ENCODE data around the gene ATXN10.
A peak's percentile ranks its signal among the peaks of the same experiment; 100 is the strongest.

ATXN10 gene

DNA sequence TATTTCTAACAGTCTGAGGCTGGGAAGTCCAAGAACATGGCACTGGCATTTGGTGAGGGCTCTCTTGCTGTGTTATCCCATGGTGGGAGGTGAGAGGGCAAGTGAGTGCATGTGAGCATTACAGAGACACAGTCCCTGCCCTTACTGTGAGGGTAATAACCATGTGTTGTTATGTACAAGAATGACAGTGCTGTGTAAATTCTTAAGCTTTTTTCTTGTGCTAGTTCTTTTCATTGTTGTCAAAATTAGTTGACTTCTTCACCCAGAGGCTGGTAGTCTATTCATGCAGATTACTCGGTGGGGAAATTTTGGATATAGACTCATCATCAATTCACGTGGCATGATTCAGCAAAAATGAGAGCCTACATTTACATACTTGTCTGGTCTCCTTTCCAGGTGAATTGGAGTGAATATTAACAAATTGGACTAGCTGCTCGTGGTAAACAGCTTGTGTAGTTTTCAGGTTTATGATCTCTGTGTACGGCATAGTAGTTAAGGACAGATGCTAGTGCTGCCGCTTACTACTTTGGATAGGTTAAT is 49.3 kb downstream of the ATXN10 start:
- Histone ChIP-seq H3K79me2 (ENCODE audit: low read length) (peaks cover 26% of the 10 kb centered on the region), H3K9ac (ENCODE audit: low read length) (no peak overlapping the region)

DNA sequence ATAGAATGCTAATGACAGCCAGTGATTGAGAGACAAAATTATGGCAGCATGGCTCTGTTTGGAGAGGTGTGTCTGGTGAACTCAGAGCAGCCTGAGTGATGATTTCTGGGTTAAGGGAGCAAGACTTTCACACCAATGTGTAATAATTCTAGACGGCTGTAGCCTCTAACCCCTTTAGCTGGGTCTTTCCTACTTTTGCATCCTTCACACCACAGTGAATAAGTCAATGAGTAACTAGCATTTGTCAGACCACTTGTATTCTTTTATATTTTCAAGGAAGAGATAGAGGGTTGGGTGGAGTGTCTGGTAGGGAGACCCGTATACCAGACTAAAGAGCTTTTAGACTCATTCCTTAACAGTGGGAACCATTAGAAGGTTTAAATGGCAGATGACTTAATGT is 50.4 kb downstream of the ATXN10 start:
- Histone ChIP-seq H3K4me2 (ENCODE audit: low read length) (no peak overlapping the region), H3K4me1 (ENCODE audit: low read length) (peaks cover 20% of the 10 kb centered on the region), H3K36me3 (replicated peaks; ENCODE audit: low read depth, low read length) (peaks cover 24% of the 10 kb centered on the region), H3K27me3 (ENCODE audit: low read depth, low read length) (no peaks in the 10 kb centered on the region), H3K79me2 (ENCODE audit: low read length) (peaks cover 36% of the 10 kb centered on the region), H3K4me3 (ENCODE audit: low read length) (no peak overlapping the region), H2AFZ (ENCODE audit: low read depth, low read length) (no peak overlapping the region), H3K9me3 (ENCODE audit: insufficient read depth, low read length) (no peaks in the 10 kb centered on the region), H3K27ac (ENCODE audit: low read length) (no peak overlapping the region), H3K9ac (ENCODE audit: low read length) (no peak overlapping the region), H4K20me1 (ENCODE audit: insufficient read depth, low read length) (peaks cover 6% of the 10 kb centered on the region; the same call in 1 of the 2 replicates)
- TF ChIP-seq, protein P1, sequence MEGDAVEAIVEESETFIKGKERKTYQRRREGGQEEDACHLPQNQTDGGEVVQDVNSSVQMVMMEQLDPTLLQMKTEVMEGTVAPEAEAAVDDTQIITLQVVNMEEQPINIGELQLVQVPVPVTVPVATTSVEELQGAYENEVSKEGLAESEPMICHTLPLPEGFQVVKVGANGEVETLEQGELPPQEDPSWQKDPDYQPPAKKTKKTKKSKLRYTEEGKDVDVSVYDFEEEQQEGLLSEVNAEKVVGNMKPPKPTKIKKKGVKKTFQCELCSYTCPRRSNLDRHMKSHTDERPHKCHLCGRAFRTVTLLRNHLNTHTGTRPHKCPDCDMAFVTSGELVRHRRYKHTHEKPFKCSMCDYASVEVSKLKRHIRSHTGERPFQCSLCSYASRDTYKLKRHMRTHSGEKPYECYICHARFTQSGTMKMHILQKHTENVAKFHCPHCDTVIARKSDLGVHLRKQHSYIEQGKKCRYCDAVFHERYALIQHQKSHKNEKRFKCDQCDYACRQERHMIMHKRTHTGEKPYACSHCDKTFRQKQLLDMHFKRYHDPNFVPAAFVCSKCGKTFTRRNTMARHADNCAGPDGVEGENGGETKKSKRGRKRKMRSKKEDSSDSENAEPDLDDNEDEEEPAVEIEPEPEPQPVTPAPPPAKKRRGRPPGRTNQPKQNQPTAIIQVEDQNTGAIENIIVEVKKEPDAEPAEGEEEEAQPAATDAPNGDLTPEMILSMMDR (IDR thresholded peaks at IDR 0.05; ENCODE audit: low read depth, low read length), result no peak
- TF ChIP-seq EZH2phosphoT487 (IDR thresholded peaks at IDR 0.05; ENCODE audit: low read depth), result no peak

More for the DNA sequence above, 49.3 kb downstream of the ATXN10 start:
- Histone ChIP-seq H4K20me1 (ENCODE audit: insufficient read depth, low read length) (peaks cover 6% of the 10 kb centered on the region; the same call in 1 of the 2 replicates), H3K36me3 (replicated peaks; ENCODE audit: low read depth, low read length) (peaks cover 24% of the 10 kb centered on the region), H3K4me1 (ENCODE audit: low read length) (peaks cover 20% of the 10 kb centered on the region), H3K4me2 (ENCODE audit: low read length) (peak overlapping the region; percentile 4; the same call in 1 of the 2 replicates), H3K27ac (ENCODE audit: low read length) (no peak overlapping the region), H2AFZ (ENCODE audit: low read depth, low read length) (no peak overlapping the region), H3K4me3 (ENCODE audit: low read length) (no peak overlapping the region), H3K9me3 (ENCODE audit: insufficient read depth, low read length) (no peaks in the 10 kb centered on the region), H3K27me3 (ENCODE audit: low read depth, low read length) (no peaks in the 10 kb centered on the region)
- TF ChIP-seq, protein P1 (IDR thresholded peaks at IDR 0.05; ENCODE audit: low read depth, low read length), result no peak

DNA sequence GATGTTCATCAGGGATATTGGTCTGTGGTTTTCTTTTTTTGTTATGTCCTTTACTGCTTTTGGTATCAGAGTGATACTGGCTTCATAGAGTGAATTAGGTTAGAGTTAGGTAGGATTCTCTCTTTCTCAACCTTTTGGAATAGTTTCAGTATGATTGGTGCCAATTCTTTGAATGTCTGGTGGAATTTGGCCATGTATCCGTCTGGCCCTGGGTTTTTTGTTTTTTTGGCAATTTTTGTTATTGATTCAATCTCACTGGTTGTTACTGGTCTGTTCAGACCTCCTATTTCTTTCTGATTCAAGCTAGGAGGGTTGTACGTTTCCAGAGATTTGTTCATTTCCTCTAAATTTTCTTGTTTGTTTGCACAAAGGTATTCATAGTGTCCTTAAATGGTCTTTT is 54.4 kb downstream of the ATXN10 start:
- H3K27ac ChIP-seq (ENCODE audit: low read length), result no peak overlapping the region
- H3K79me2 ChIP-seq (ENCODE audit: low read length), result peaks cover 44% of the 10 kb centered on the region
- no peak overlapping the region for H2AFZ ChIP-seq (ENCODE audit: low read depth, low read length)
- peaks cover 12% of the 10 kb centered on the region for H3K4me1 ChIP-seq (ENCODE audit: low read length)
- no peak overlapping the region for H3K4me2 ChIP-seq (ENCODE audit: low read length)
- no peaks in the 10 kb centered on the region for H3K27me3 ChIP-seq (ENCODE audit: low read depth, low read length)
- peaks cover 6% of the 10 kb centered on the region; the same call in 1 of the 2 replicates for H4K20me1 ChIP-seq (ENCODE audit: insufficient read depth, low read length)
- peaks cover 9% of the 10 kb centered on the region for H3K36me3 ChIP-seq (replicated peaks; ENCODE audit: low read depth, low read length)
- H3K9me3 ChIP-seq (ENCODE audit: insufficient read depth, low read length), result no peaks in the 10 kb centered on the region
- H3K4me3 ChIP-seq (ENCODE audit: low read length), result no peak overlapping the region
- no peak overlapping the region for H3K9ac ChIP-seq (ENCODE audit: low read length)
- TF ChIP-seq, protein P1 (IDR thresholded peaks at IDR 0.05; ENCODE audit: low read depth, low read length), result no peak
- TF ChIP-seq EZH2phosphoT487 (IDR thresholded peaks at IDR 0.05; ENCODE audit: low read depth), result no peak

GRCh38 chr22:45731041-45731797 is 59.6 kb downstream of the ATXN10 start:
- no peak overlapping the region for H3K27ac ChIP-seq (ENCODE audit: low read length)
- H3K36me3 ChIP-seq (replicated peaks; ENCODE audit: low read depth, low read length), result peaks cover 7% of the 10 kb centered on the region
- H4K20me1 ChIP-seq (ENCODE audit: insufficient read depth, low read length), result no peaks in the 10 kb centered on the region; the same call in 1 of the 2 replicates
- no peak overlapping the region for H3K4me3 ChIP-seq (ENCODE audit: low read length)
- no peak for TF ChIP-seq EZH2phosphoT487 (IDR thresholded peaks at IDR 0.05; ENCODE audit: low read depth)
- TF ChIP-seq, protein P1 (IDR thresholded peaks at IDR 0.05; ENCODE audit: low read depth, low read length), result no peak
- no peaks in the 10 kb centered on the region for H3K27me3 ChIP-seq (ENCODE audit: low read depth, low read length)
- H3K79me2 ChIP-seq (ENCODE audit: low read length), result peaks cover 14% of the 10 kb centered on the region
- H3K9me3 ChIP-seq (ENCODE audit: insufficient read depth, low read length), result no peaks in the 10 kb centered on the region
- H3K9ac ChIP-seq (ENCODE audit: low read length), result no peak overlapping the region
- H2AFZ ChIP-seq (ENCODE audit: low read depth, low read length), result no peak overlapping the region
- H3K4me2 ChIP-seq (ENCODE audit: low read length), result no peak overlapping the region
- H3K4me1 ChIP-seq (ENCODE audit: low read length), result no peaks in the 10 kb centered on the region

Measured in OCI-LY3 (cell line).